Endometrial microvascular endothelial cells (primary cell): ENCODE results near the gene CNTN6. TPM values are rescaled to one million over a fixed set of nuclear protein-coding genes. Genes with fewer than 3 reads are reported as not detected.

ENCODE experiments used
- in situ Hi-C: cut with HindIII; loops from 2 replicates; pipeline ENCODE4 v1.10.0; 2017; ENCODE audit warnings: low sequenced_read_pairs, low pct_unique_long_range_greater_than_20kb; ENCODE audit errors: inconsistent ontology term
- total RNA-seq: library from RNA; depleted of rRNA; stranded (reverse); fragments of >200 nt; gene quantifications from one replicate; pipeline ENCODE4 v1.2.3, GENCODE V29; 2015; ENCODE audit errors: inconsistent ontology term

CNTN6 gene
- total RNA-seq, 1 donor from 2014 or later = not detected

- in situ Hi-C loops = no loop called here
These were observed 55.0 kb downstream of the CNTN6 start for GRCh38 chr3:1147819-1148218.

- in situ Hi-C loops = no loop called here
These were observed 71.3 kb downstream of the CNTN6 start for GRCh38 chr3:1164101-1164500.

DNA sequence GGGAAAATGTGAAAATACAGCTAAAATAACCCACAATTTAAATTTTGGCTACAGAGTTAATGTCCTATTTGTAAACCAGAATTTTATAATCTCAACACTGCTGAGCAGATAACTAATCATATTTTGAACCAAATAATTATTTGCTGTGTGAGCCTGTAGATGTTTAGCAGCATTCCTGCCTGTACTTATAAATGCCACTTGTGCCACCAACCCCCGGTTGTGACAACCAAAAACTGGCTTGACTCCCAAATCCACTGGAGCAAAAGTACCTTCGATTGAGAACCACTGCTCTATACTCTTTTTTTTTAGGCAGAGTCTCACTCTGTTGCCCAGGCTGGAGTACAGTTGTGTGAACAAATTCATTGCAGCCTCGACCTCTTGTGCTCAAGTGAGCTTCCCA, 78.5 kb downstream of the CNTN6 start:
- in situ Hi-C loops = no loop called here

- in situ Hi-C loops = no loop called here
These were observed 79.8 kb downstream of the CNTN6 start for GRCh38 chr3:1172644-1173043.

- in situ Hi-C loops = no loop called here
These were observed 86.3 kb downstream of the CNTN6 start for GRCh38 chr3:1179146-1179545.

GRCh38 chr3:1183320-1184048, 90.7 kb downstream of the CNTN6 start:
- in situ Hi-C loops = no loop called here

- in situ Hi-C loops = no loop called here
These were observed 97.7 kb downstream of the CNTN6 start for GRCh38 chr3:1190569-1190968.

DNA sequence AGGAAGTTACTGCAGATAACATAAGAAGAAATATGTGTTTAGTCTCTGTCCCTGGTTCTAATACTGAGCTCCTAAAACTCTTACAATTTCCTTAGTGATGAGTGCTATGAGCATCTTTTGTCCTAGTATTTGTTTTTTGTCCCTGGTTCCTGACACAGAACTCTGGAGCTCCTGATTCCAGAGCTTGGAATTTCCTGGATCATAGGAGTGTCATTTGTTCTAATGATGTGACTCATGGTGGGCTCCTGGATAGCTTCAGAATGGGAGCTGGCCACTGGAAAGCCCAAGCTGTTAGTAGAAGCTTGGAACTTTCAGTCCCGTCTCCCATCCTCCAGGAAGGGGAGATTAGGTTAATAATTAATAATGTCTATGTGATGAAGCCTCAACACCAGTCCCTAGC, 98.2 kb downstream of the CNTN6 start:
- in situ Hi-C loops = no loop called here

DNA sequence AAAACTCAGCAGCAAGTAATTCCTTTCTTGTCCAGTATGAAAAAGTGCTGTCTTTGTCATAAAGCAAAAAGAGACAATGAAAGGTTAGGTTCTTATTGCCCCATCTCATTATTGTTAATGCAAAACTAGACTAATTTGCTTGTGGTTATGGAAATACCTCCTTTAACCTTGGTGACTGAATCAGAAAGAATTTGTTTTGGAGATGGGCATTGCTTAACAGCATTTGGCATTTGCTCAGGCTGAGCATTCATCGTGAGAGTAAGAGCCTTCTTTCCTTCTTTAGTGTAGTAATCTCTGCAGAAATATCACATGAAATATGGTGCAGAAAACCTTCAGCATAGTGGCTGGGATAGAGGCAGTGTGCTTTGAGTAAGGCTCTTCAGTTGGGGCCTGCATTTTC, 103.1 kb downstream of the CNTN6 start:
- in situ Hi-C loops = no loop called here

- in situ Hi-C loops = no loop called here
These were observed 104.2 kb downstream of the CNTN6 start for GRCh38 chr3:1197051-1197450.

DNA sequence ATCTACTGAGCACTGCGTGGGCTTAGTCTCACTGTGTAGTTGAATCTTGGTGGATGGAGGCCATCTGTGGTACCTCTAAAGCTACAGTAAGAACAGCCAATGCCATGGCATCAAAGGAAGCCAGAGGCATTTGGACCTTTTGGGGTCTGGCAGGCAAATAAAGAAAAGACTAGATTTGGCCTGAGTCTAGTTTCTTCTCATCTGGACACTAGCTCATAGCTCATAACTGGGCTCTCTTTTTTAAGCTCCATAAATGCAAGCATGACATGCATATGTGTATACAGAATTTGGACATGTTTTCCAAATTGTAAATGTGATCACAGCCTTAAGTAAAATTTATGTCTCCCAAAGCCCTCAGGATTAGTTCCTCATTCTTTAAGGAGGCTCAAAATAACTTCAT, 107.5 kb downstream of the CNTN6 start:
- in situ Hi-C loops = no loop called here

DNA sequence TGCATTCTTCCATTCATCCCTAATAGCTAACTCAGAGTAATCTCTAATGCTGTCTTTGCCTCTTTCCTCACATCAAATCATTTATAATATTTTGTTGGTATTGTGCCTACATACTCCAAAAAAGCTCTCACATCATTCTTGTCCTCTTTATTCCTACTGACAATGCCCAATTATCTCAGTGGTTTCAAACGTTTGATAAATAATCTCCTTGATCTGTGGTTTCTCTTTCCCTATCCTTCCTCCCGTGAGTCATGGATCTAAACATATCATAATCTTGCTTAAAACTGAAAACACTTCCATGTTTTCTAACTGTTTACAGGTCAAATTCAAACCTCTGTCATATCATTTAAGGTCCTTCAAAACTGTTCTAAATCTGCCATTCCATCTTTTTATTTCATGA, 115.1 kb downstream of the CNTN6 start:
- in situ Hi-C loops = no loop called here

- in situ Hi-C loops = no loop called here
These were observed 122.1 kb downstream of the CNTN6 start for GRCh38 chr3:1214933-1215332.

- in situ Hi-C loops = no loop called here
These were observed 124.0 kb downstream of the CNTN6 start for GRCh38 chr3:1216856-1217255.

GRCh38 chr3:1227111-1227510, 134.3 kb downstream of the CNTN6 start:
- in situ Hi-C loops = no loop called here

GRCh38 chr3:1228289-1228688, 135.5 kb downstream of the CNTN6 start:
- in situ Hi-C loops = no loop called here

DNA sequence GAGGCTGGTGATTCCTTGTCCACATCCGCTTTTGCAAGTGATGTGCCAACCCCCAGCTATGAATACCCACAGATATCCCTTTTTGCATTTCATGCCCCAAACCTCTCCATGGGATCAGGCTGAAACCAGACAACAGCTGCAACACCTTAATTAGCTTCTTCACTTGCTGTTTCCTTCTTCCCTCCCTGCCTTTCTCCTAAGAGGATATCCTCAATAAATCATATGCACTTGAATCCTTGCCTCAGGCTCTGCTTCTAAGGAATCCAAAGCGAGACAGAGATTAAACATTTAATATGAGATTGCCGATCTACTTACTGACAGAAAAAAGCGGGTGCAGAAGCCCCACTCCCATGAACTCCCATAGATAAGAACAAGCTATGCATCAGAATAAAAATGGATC, 138.1 kb downstream of the CNTN6 start:
- in situ Hi-C loops = no loop called here

DNA sequence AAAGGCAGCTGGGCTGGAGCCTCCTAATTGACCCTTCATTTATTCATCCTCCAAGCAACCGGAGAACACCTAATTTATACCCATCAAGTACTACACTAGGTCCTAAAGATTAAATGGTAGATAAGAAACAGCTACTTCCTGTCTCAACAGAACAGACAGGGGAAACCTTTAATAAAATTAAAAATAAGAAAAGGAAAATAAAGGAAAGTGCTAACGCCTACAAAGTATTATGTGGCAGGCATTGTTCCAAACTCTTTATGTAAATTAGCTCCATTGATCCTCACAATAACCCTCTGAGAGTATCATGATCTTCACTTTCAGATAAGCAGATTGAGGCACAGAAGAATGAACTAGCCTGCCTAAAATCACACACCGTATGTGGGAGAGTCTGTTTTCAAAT, 139.5 kb downstream of the CNTN6 start:
- in situ Hi-C loops = no loop called here

- in situ Hi-C loops = no loop called here
These were observed 142.8 kb downstream of the CNTN6 start for GRCh38 chr3:1235526-1236120.

DNA sequence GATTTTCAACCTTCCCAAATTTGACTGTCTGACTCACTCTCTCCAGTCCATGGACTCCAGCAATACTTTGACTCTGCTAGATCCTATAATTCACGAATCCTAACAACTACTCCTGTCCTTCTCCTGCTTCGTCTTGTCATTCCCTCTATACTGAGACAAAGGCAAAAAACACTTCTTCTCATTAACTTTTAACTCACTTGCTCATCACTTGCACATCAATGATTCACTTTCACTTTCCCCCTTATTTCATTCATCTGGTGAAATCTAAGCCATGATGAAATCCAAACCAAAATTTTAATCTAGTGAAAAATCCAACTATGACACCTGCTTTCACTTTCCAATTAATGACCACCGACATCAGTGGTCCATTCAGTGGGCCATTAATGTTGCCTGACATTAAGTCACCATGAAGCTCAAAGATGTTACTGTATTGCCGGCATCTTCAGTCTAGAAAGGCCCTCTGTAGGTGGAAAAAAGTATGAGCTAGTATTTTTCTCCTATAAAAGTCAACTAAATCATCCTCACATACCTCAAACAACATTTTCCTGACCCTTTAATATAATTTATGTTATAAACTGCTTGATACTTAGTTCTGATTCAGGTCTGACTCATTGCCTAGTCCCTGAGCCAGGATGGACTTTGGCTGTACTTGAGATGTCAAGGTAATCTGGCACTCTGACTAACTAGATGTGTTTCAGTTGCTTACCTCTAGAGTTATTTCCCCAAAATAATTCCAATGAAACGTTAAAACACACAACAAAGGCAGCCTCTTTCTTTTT, 158.6 kb downstream of the CNTN6 start:
- in situ Hi-C loops = no loop called here
